GM23248 (cell line): Measurements from ENCODE around the gene HOXA4. TPM values are rescaled to one million over a fixed set of nuclear protein-coding genes. Genes with fewer than 3 reads are reported as not detected.

Experiments
- DNase-seq: peaks from one replicate; pipeline ENCODE4 v3.0.0-alpha.2; 2015
- H2AFZ ChIP-seq: fragments of 200-600 bp; sonication (generic); 2 replicates; pipeline ENCODE4 v1.6.1; 2016; ENCODE audit warnings: antibody characterized with exemption
- H3F3A ChIP-seq: fragments of 200-600 bp; sonication (generic); 2 replicates; pipeline ENCODE4 v1.6.1; 2016; ENCODE audit warnings: mild to moderate bottlenecking, antibody characterized with exemption, mixed run types; ENCODE audit not compliant: insufficient read depth
- H3K27ac ChIP-seq: fragments of 200-600 bp; sonication (generic); 2 replicates; pipeline ENCODE4 v1.5.1; 2016; ENCODE audit warnings: mild to moderate bottlenecking
- H3K27me3 ChIP-seq: fragments of 200-600 bp; sonication (generic); replicated peaks from 2 replicates; pipeline ENCODE4 v1.6.1; 2016; ENCODE audit warnings: mild to moderate bottlenecking; ENCODE audit not compliant: insufficient read depth
- H3K36me3 ChIP-seq: fragments of 200-600 bp; sonication (generic); 2 replicates; pipeline ENCODE4 v1.6.1; 2016; ENCODE audit warnings: low read depth, mild to moderate bottlenecking
- H3K4me1 ChIP-seq: fragments of 200-600 bp; sonication (generic); 2 replicates; pipeline ENCODE4 v1.6.1; 2016; ENCODE audit warnings: mild to moderate bottlenecking; ENCODE audit not compliant: insufficient read depth
- H3K4me2 ChIP-seq: fragments of 200-600 bp; sonication (generic); one replicate; pipeline ENCODE4 v1.6.1; 2016; ENCODE audit warnings: mild to moderate bottlenecking; ENCODE audit not compliant: unreplicated experiment
- H3K4me3 ChIP-seq: fragments of 200-600 bp; sonication (generic); 2 replicates; pipeline ENCODE4 v1.5.1; 2016; ENCODE audit warnings: mild to moderate bottlenecking
- H3K79me2 ChIP-seq: fragments of 200-600 bp; sonication (generic); 2 replicates; pipeline ENCODE4 v1.6.1; 2016; ENCODE audit warnings: mild to moderate bottlenecking; ENCODE audit not compliant: insufficient read depth
- H3K9ac ChIP-seq: fragments of 200-600 bp; sonication (generic); 2 replicates; pipeline ENCODE4 v1.6.1; 2016; ENCODE audit warnings: mild to moderate bottlenecking
- H3K9me2 ChIP-seq: fragments of 200-600 bp; sonication (generic); 2 replicates; pipeline ENCODE4 v1.6.1; 2016; ENCODE audit warnings: mixed run types, mild to moderate bottlenecking, moderate library complexity; ENCODE audit not compliant: insufficient read depth
- H3K9me3 ChIP-seq: fragments of 200-600 bp; sonication (generic); one replicate; pipeline ENCODE4 v1.6.1; 2017; ENCODE audit warnings: low read depth
- H4K20me1 ChIP-seq: fragments of 200-600 bp; sonication (generic); 2 replicates; pipeline ENCODE4 v1.6.0; 2016; ENCODE audit not compliant: insufficient read depth
- EZH2 ChIP-seq: fragments of 200-600 bp; sonication (generic); IDR thresholded peaks from 2 replicates; pipeline ENCODE4 v1.6.1; 2018; ENCODE audit warnings: antibody characterized with exemption, mild to moderate bottlenecking; ENCODE audit not compliant: insufficient read depth, poor library complexity, severe bottlenecking
- EZH2phosphoT487 ChIP-seq: fragments of 200-600 bp; sonication (generic); IDR thresholded peaks from 2 replicates; pipeline ENCODE4 v1.6.1; 2018; ENCODE audit warnings: antibody characterized with exemption, moderate library complexity, mild to moderate bottlenecking, low read depth; ENCODE audit not compliant: insufficient read depth
- WGBS, 2 experiments: methylation state at CpG; one replicate each; pipeline ENCODE4 v1.1.6; 2015 to 2017; ENCODE audit warnings: low lambda C conversion rate in 2 of 2, low coverage in 1 of 2; ENCODE audit errors: missing lambda C conversion rate in 2 of 2; 5-methylcytosine and 5-hydroxymethylcytosine counted together
- in situ Hi-C: fragments of 300-500 bp; cut with MboI; formaldehyde crosslinking; loops from 2 replicates; pipeline ENCODE4 v1.15.0; 2020
- polyA plus RNA-seq: library from polyadenylated mRNA; unstranded; fragments of >200 nt; fragmentation: Nextera tagmentation; extraction: Ambion mirVana; gene quantifications from 2 replicates; pipeline ENCODE4 v1.2.1, GENCODE V29; 2016
- total RNA-seq: library from RNA; depleted of rRNA; stranded (reverse); fragments of >200 nt; shearing (Covaris generic); gene quantifications from 2 replicates; pipeline ENCODE4 v1.2.3, GENCODE V29; 2014

HOXA4 gene
- total and polyA plus RNA-seq, 2 experiments from 2014 or later = 1.8 to 3.1 TPM

GRCh38 chr7:27145165-27145913 is 14.8 kb upstream of the HOXA4 start:
- 93 to 95% methylated on average over 44 to 47 of the region's 47 CpGs for WGBS, 2 experiments
- peaks cover 16% of the 10 kb centered on the region; the same call in 1 of the 2 replicates for H3K36me3 ChIP-seq
- TF ChIP-seq EZH2phosphoT487 (no peak), EZH2 (no peak)
- in situ Hi-C loops = no loop called here
- no peak overlapping the region for H3K9ac ChIP-seq
- peaks cover 26% of the 10 kb centered on the region for H3K4me1 ChIP-seq
- peaks cover 15% of the 10 kb centered on the region; the same call in 1 of the 2 replicates for H3F3A ChIP-seq
- H2AFZ ChIP-seq = no peak overlapping the region
- no peak overlapping the region for H3K27ac ChIP-seq
- no peaks in the 10 kb centered on the region for H3K9me3 ChIP-seq
- no peak overlapping the region for H3K4me2 ChIP-seq
- no peak overlapping the region for H3K4me3 ChIP-seq
- H3K27me3 ChIP-seq = no peaks in the 10 kb centered on the region
- H3K79me2 ChIP-seq = peaks cover 79% of the 10 kb centered on the region
- no peaks in the 10 kb centered on the region for H4K20me1 ChIP-seq
- H3K9me2 ChIP-seq = no peaks in the 10 kb centered on the region
- no peak for DNase-seq

GRCh38 chr7:27144781-27145164 is 14.2 kb upstream of the HOXA4 start:
- Histone ChIP-seq H3K4me3 (no peak overlapping the region), H3K9me3 (no peaks in the 10 kb centered on the region), H2AFZ (no peak overlapping the region), H3K36me3 (peaks cover 21% of the 10 kb centered on the region; the same call in 1 of the 2 replicates), H3K9ac (no peak overlapping the region), H3K9me2 (no peaks in the 10 kb centered on the region), H3K79me2 (peaks cover 73% of the 10 kb centered on the region), H4K20me1 (no peaks in the 10 kb centered on the region), H3K4me2 (no peak overlapping the region), H3K27ac (no peak overlapping the region), H3K4me1 (peaks cover 20% of the 10 kb centered on the region), H3K27me3 (no peaks in the 10 kb centered on the region), H3F3A (peaks cover 10% of the 10 kb centered on the region; the same call in 1 of the 2 replicates)
- TF ChIP-seq EZH2phosphoT487 = no peak
- TF ChIP-seq EZH2 = no peak
- 95 to 97% methylated on average over 31 of the region's 31 CpGs for WGBS, 2 experiments
- no peak for DNase-seq
- in situ Hi-C loops = no loop called here

GRCh38 chr7:27143950-27144780 is 13.6 kb upstream of the HOXA4 start:
- H3K4me2 ChIP-seq = no peak overlapping the region
- no peak overlapping the region for H2AFZ ChIP-seq
- no peaks in the 10 kb centered on the region for H4K20me1 ChIP-seq
- H3K79me2 ChIP-seq = peaks cover 67% of the 10 kb centered on the region
- H3K9ac ChIP-seq = no peak overlapping the region
- DNase-seq = no peak
- 0 out of 2 replicates have a peak, but pooled peaks cover 3% of the 10 kb centered on the region for H3F3A ChIP-seq
- H3K9me3 ChIP-seq = no peaks in the 10 kb centered on the region
- H3K4me1 ChIP-seq = peaks cover 15% of the 10 kb centered on the region
- H3K27me3 ChIP-seq = no peaks in the 10 kb centered on the region
- H3K4me3 ChIP-seq = no peak overlapping the region
- 94 to 95% methylated on average over 40 of the region's 40 CpGs for WGBS, 2 experiments
- TF ChIP-seq EZH2phosphoT487 (no peak), EZH2 (no peak)
- peaks cover 21% of the 10 kb centered on the region; the same call in 1 of the 2 replicates for H3K36me3 ChIP-seq
- in situ Hi-C loops = no loop called here
- no peaks in the 10 kb centered on the region for H3K9me2 ChIP-seq
- no peak overlapping the region for H3K27ac ChIP-seq

- WGBS, 2 experiments = 90 to 93% methylated on average over 66 to 86 of the region's 86 CpGs
- Histone ChIP-seq H3K36me3 (peaks cover 21% of the 10 kb centered on the region; the same call in 1 of the 2 replicates), H2AFZ (no peak within 1 kb of the TSS), H3K79me2 (peaks cover 66% of the 10 kb centered on the region), H3K4me2 (no peak within 1 kb of the TSS), H3K9ac (no peak within 1 kb of the TSS), H3K4me3 (no peak within 1 kb of the TSS), H3F3A (no peaks in the 10 kb centered on the region), H3K9me2 (no peaks in the 10 kb centered on the region), H3K4me1 (peaks cover 7% of the 10 kb centered on the region; the same call in 1 of the 2 replicates), H4K20me1 (no peaks in the 10 kb centered on the region), H3K27me3 (no peaks in the 10 kb centered on the region), H3K9me3 (no peaks in the 10 kb centered on the region), H3K27ac (no peak within 1 kb of the TSS)
- in situ Hi-C loops = no loop called here
- no peak for DNase-seq
- TF ChIP-seq EZH2 (no peak), EZH2phosphoT487 (no peak)
Observed at GRCh38 chr7:27143023-27143949, 12.7 kb upstream of the HOXA4 start, which contains the start of gene HOXA5. TSS of gene HOXA5 (minus strand) at chr7:27143681. CDS start at chr7:27143607, 74 bp downstream.
